ENCODE results near the gene WNK1.
"Not testable (repeated sequence)": the region's sequence is repeated elsewhere in the genome, so short reads cannot be mapped to it uniquely, and the experiment has no call there.

The WNK1 gene

DNA sequence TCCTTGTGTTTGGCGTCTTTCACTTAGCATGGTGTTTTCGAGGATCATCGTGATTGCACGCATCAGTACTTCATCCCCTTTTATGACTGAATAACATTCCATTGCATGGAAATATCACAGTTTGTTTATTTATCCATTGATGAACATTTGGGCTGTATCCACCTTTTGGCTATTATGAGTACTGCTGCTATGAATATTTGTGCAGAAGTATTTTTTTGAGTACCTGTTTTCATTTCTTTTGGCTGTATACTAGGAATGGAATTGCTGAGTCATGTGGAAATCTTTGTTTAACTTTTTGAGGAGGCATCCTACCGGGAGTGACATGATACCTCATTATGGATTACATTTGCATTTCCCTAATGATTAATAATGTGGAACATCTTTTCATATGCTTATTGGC is 66.4 kb downstream of the WNK1 start:
- no peak for DNase-seq

DNA sequence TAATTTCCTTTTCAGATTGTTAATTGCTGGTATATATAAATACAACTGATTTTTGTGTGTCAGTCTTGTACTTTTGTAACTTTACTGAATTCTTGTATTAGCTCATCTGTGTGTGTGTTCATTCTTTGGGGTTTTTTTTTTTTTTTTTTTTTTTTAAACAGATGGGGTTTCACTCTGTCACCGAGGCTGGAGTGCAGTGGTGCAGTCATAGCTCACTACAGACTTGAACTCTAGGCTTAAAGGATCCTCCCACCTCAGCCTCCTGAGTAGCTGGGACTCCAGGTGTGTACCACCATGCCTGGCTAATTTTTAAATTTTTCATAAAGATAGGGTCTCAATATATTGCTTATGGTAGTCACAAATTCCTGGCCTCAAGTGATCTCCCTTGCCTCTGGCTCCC is 68.0 kb downstream of the WNK1 start:
- DNase-seq = no peak

DNA sequence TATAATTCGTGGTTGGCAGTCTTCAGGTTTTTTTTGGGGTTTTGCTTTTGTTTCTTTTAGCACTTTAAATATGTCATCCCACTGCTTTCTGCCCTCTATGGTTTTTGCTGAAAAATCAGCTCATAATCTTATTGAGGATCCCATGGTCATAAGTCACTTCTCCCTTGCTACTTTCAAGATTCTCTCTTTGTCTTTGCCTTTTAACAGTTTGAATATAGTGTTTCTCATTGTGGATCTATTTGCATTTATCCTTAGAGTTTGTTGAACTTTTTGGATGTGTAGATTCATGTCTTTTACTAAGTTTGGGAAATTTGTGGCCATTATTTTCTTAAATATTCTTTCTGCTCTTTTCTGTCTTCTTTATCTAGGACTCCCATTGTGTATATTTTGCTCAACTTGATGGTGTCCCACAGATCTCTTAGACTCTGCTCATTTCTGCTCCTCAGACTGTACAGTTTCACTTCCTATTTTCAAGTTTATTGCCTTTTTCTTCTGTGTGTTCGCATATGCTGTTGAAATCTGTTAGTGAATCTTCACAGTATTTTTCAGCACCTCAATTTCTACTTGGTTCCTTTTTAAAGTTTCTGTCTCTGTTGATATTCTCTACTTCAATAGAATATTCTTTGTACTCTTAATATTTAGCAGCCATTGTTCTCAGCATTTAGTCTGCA is 70.8 kb downstream of the WNK1 start:
- no peak for DNase-seq

DNA sequence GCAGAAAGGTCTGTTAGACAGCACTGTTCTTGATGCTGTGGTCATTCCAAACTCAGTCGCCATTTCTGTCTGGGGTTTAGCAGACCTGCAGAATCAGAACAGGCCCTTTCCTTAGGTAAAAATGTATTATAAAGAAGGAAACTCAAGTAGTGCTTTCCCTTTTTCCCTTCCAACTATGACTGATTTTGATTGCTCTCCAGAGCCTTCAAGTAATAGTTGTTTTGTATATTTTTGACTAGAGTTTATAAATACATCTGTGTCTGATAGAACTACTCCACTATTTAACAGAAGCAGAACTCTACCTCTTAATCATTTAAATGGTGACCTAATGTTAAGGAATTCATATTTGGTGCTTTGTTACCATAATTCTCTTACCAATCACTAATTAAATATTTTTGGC is 74.0 kb downstream of the WNK1 start:
- DNase-seq = no peak

DNA sequence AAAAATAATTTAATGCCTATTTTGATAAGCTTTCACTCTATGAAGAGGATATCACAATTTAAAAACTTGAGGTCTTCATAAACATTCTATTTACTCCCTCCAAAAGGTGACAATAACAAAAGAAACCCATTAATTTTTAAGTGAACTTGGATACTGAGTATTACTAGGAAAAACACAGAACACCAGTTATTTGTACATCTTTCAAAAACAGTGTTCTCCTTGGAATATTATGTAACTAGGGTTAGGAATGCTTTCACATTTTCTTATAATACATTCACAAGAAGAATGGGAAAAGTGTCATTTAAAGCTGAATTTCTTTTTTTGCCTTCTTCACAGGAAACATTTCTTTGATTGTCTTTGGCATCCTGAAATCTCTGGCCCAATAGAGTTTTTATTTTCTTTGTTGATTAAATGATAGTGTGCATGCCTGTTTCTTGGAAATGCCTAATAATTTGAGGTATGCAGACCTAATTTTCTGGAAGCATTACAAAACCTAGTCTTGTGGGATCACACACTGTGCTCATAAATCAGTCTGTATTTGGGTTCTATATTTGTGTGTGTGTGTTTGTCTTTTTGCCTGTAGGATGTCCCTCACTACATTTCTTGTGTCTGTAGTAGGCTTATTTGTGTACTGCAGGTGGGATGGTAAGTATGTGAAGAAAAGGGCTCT is 76.5 kb downstream of the WNK1 start:
- no peak for DNase-seq

DNA sequence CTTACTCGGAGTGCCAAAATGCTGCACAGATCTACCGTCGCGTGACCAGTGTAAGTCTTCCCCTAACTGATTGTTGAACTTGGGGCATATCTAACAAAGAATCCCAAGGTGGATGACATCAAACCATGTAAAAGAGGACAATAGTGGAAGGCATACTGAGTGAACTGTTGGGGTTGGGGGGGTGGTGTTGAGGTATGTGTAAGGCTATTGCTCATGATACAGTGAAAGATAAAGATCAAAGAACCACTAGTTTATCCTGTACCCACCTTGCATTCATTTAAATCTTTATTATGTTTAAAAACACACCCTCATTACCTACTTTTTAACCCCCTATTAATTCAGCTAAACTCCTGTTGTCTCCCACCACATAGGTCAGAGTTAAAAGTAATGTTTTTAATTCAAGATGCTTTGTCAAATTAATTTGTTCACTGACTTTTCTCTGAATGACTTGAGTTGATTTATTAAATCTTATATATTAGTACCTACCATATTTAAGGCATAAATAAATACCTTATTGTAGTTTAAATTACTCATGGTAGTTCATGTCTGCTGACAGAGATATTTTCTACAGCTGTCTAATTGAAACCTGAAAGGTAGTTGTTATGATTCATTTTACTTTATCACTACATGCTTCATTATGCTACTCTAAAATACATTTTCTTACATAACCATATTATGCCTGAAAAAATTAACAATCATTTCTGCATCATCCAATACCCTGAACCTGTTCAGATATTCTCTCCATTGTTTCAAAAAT is 77.9 kb downstream of the WNK1 start:
- no peak for DNase-seq

DNA sequence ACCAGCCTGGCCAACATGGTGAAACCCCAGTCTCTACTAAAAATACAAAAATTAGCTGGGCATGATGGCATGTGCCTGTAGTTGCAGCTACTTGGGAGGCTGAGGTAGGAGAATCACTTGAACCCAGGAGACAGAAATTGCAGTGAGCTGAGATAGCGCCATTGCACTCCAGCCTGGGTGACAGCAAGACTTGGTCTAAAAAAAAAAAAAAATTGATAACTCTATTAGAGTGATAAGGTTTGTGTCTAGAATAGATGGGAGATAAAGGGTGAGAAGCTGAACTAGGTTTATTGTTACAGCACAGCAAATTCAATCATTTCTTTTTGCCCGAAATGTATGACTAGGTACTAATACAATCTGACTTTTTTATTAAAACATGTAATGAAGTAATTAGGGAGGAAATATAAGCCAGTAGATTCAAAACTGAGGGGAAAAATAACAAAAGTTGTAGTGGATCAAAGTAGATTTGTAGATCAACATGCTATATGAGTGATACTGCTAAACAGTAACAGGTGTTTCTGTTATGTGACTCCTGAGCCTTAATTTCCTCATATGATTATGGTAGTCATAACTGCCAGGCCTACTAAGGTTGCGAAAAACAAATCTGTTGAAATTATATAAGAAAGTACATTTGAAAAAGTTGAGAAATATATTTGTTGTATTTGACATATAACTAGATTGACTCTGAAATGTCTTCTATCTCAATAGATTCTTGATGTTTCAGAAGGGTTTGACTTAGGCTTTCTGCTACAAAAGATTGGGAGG is 83.6 kb downstream of the WNK1 start:
- DNase-seq = no peak

DNA sequence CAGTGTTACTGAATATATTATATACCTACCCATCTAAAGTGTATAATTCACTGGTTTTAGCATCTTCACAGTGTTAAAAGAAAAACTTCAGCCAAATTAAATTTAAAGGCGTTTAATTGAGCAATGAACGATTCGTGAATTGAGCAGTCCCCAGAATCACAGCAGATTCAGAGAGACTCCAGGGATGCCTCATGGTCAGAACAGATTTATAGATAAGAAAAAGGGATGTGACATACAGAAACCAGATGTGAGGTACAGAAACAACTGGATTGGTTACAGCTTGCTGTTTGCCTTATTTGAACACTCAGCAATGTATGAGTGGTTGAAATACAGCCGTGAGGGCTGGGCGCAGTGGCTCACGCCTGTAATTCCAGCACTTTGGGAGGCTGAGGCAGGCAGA is 84.6 kb downstream of the WNK1 start:
- DNase-seq = no peak

DNA sequence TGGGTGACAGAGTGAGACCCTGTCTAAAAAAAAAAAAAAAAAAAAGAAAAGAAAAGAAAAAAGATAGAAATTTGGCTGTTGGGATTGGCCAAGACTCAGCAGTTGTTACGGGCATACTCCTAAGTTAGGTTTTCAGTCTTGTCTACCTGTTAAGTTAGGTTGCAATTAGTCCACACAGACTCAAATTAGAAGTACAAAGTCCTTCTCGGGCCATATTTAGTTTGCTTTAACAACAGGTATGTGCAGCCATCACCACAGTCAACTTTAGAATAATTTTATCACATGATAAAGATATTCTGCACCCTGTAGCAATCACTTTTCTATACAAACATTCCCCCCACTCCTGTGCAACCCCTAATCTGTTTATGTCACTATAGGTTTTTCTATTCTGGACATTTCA is 85.2 kb downstream of the WNK1 start:
- DNase-seq = no peak

DNA sequence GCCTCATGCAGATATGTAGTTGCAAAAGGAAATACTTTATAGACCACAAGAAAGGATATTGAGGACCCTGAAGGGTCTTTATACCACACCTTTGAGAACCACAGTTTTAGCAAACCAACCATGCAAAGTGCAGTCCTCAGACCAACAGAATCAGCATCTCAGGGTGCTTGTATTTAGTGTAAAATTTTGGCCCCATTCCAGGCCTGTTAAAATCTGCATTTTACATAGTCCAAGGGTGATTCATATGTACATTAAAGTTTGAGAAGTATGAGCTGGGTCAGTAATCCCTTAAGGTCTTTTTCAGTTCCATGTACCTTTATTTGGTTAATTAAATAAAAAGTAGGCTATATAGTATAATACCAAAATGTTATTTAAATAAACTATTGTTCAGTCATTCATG is 91.2 kb downstream of the WNK1 start:
- no peak for DNase-seq

DNA sequence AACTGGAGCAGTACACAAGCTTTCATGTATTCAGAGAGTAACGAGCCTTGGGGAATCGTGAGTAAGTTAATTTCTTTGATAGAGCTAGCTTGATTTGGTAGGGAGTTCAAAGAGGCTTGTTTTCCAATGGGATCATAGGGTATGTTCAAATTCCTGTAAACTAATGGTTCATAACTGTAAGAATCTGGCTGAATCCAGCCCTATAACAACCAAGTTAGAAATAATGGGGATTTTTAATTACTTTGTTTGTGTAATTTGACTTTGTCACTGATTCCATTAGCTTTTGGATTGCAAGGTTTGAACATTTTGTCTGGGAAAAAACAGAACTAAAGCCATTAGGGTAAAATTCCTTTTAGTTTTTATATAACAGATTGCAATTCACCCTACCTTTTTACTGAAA is 94.0 kb downstream of the WNK1 start:
- no peak for DNase-seq

DNA sequence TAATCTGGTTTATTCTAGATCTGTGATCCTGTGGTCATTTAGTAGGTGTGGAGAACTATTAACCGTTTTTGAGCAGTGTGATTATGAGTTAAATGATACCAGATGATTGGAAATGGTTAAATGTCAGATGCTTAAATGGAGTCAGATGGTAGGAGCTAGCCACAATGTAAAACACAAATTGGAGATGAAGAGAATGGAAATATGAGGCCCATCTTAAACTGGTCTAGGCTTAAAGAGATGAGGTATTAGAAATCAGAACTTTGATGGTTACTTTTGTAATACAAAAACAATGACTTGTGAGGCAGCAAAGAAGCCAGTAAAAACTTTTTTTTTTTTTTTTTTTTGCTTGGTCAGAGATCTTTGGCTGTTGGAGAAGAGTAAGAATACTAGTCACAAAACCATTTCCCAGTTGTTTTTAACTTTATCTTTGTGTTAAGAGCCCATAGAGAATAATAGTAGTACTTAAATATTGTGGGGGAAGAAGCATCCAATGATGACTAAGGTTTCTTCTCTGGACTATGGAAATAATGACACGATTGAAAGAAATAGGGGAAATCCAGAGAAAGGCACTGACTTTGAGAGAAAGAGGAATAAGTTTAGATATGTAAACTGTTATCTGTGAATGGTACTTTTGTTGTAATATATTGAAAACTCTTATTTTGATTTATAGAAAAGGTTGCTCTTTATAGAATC is 95.9 kb downstream of the WNK1 start:
- no peak for DNase-seq

DNA sequence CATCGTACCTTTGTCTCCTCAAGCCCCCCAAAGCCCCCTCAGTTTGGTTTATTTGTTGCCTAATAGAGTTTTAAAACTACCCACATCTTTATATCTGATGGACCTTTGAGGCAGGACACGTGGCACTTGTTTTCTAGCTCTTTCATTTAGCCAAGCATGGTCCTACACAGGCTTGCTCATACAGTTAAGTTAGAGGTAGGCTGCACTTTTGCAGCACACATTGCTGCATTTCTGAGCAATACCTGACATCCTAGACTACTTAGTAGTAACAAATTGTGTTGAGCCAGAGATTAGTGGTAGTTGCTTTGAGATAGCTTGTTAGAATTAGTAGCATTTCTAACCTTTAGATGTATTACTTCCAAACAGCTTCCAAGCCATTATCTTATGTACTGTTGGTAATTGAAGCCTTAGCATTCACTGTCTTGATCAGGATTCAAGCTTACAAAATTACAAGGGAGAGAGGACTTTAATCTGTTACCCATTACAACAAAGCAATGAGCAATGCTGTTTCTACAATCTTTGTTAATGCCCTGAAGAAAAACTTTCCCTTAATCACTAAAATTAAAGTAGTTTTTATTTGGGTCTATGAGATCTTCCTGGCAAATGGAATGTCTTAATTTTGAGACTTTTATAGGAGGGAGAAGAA is 96.6 kb downstream of the WNK1 start:
- no peak for DNase-seq

DNA sequence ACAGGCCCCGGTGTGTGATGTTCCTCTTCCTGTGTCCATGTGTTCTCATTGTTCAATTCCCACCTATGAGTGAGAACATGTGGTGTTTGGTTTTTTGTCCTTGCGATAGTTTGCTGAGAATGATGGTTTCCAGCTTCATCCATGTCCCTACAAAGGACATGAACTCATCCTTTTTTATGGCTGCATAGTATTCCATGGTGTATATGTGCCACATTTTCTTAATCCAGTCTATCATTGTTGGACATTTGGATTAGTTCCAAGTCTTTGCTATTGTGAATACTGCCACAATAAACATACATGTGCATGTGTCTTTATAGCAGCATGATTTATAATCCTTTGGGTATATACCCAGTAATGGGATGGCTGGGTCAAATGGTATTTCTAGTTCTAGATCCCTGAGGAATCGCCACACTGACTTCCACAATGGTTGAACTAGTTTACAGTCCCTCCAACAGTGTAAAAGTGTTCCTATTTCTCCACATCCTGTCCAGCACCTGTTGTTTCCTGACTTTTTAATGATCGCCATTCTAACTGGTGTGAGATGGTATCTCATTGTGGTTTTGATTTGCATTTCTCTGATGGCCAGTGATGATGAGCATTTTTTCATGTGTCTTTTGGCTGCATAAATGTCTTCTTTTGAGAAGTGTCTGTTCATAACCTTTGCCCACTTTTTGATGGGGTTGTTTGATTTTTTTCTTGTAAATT is 97.5 kb downstream of the WNK1 start:
- not testable (repeated sequence) for DNase-seq

DNA sequence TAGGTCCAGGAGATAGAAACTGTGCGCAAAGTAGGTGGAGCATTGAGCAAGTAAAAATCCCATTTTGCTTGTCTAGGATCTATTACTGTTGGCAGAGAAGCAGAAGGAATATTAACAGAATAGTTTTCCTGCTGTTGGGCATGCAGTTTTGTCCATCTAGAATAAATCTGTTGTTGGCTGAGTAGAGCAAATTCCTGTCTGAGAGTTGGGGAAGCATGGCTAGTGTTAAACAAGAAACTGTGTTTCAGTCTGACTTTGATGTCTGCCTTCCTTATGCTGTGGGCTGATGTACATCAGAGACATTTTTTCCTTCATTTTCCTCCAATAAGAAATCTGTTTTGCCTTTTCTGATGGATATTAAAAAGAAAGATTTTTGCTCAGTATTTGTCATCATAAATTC is 99.0 kb downstream of the WNK1 start:
- no peak for DNase-seq

DNA sequence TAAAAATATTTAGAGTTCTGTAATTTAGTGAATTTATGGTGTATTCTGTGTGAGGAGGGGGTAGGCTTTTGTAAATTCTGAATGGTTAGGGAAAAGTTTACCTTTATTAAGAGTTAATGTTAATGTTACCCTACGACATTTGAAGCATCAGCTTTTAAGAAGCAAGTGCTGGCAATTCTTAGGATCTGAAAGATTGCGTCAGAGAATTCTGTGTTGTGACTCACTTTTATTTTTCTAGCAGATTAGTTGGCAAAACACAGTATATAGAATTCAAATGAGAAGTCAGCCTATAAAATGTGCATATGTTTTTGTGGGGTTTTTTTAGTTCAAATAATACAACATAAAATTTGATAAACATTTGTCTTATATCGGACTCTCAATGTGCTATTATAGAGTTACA is 99.5 kb downstream of the WNK1 start:
- no peak for DNase-seq

DNA sequence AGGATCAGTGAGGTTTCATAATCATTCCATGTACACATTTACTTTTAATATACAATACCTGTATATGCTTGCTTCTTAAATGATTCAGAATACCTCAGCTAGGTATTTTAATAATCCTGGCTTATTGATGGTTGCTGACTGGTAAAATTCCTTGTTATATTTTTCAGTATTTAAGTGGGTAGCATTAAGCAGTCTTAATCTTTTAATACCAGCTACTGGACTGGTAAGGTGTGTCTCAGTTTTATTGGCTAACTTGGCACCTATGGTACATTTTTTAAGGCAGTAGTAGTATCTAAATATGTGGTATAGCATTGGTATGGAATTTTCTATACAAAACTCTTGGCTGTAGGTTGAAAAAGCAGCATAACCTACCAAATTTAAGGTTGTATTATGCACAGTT is 100.5 kb downstream of the WNK1 start:
- DNase-seq = no peak

DNA sequence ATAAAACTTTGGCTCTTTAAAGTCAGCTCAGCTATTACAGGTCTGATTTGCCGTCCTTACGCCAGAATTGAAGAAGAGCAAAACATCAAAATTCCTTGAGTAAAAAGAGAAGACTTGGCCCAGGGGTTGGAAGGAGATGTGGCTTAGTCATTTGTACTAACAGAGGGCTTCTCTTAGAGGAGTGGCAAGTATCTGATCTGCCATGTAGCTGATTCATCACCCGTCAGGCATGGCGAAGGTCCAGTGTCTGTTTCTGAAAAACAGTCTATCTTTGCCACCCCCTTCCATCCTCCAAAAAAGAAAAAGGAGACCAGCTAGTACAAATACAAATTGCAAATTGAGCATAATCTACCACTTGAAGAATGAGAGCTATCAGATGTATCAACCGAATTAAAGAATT is 105.2 kb downstream of the WNK1 start:
- no peak for DNase-seq

DNA sequence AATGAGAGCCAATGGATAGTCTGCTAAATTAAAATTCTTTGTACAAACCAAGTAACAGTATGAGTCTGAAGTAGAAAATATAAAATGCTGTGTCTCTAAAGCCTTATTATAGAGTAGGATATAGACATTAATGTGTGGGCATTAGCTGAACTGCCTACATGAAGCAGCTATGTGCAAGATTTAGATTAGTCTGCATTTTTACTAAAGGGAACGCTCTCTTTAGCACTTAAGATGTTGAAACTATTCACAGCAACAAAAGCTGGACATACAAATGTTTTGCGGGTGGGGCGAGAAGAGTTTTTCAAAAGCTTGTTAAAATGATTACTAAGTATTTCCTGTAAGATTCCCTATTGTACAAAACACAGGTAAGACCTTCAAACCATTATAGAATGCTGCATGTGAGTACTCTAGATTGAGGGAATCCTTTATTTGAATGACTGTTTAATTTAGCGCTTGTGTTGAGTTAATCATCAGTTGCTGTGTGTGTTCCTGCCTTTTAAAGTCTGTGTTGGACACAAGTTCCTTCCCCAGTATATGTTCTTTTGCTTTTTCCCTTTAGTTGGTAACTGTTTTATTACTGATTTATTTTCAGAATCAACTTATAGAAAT is 110.0 kb downstream of the WNK1 start:
- no peak for DNase-seq

DNA sequence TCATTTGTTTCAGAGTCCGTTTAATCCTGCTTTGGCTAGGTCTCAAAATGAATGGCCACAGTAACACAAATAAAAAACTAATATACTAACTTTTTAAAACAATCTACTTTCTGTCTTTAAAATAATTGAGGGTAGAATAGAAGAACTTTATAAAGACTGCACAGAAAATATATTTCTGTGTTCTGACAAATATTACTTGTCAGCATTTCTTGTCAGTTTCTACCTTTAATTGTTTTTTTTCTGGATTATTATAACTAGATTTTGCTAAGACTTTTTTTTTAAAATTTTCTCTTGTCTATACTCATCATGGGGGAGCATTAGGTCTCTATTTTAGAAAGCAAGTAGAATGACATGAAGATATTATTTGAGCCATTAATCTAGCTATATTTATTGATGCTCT is 110.9 kb downstream of the WNK1 start:
- no peak for DNase-seq

DNA sequence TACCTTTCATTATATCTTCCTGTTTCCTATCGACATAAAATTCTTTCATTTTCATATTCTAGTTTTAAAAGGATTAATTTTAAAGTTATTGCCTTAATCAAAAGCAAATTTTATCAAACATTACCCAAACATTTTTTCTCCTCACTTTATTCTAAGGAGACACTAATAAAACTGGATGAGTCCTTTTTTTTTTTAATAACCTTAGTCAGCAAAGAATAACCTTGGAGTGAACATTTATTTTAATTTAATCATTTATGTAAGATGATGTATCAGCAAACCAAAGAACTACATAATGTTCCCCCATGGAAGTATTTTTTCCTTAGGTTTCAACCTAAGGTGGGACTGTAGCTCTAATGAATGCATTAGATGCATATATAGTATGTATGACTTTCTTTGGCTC is 113.2 kb downstream of the WNK1 start:
- DNase-seq = no peak
